Non-pigmented ciliary epithelial cell (primary cell): ENCODE data around the gene FCRL1.

Experiments
- DNase-seq: peaks from one replicate; pipeline ENCODE4 v3.0.0-alpha.2; 2010; ENCODE audit warnings: low read depth

FCRL1 gene

DNA sequence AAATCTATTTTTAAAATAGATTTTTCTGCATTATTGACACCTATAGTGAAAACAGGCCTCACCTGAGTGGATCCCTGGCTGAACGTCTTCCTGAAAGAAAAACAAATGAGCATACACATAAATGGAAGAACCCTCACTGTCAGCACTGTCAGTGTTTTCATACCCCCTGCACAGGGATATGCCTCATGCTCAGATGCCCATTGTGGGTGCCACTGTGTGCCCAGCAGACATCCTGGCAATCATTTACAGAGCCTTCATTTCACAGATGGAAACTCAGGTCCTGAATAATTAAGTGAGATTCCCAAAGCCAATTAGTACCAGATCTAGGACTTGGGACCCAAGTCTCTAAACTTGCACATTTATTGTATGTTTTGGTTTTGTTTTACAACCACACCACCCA is 19.9 kb downstream of the FCRL1 start:
- DNase-seq = no peak

DNA sequence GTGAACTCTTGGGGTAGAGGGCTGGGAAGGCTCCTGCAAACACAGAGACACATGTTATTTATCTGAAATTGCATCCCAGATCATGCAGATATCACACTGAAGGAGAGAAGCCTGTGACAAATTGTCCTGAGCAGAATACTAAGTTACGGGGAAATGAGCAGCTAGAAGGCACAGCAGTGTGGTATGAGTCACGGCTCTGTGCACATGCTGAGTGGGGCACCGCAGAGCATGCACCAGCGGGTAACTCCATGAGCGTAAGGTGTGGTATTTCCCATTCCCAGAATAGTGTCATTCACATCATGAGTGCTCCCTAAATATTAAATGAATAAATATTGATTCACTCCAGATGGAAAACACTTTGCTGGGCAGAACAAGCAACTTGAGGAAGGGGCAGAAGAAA is 21.7 kb downstream of the FCRL1 start:
- no peak for DNase-seq

DNA sequence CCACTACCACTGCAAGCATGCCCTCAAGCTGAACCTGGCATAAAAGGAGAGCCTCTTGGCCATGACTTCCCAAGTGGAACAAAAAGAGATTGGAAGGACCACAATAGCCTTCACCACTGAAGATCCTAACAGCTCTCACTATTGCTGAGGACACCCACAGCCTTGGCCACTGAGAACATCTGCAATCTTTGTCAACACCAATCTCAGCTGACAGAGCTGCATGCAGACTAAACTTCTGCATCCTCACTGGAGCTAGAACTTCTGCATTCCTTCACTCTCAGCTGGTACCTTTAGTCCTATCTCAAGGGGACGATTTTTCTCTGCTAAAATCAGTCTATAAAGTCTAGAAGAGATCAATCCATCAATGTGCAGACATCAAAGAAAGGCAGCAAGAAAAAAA is 34.7 kb downstream of the FCRL1 start:
- DNase-seq = no peak

DNA sequence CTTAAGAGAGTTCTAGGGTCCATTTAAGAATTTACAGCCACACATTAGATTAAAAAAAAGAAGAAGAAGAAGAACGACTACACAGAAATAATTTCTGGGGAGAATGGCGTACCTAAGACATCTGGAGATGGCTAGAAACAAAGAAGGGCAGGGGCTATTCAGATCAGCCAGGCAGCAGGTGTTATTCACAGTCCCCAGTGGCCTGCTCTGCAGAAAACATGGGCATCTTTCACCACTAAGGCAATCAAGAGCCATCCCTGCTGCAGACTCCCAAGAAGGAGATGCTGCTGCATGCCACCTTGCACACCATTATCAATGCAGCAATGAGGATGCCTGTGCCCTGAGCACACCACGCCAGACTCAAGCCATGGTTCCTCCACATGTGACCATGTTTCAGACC is 35.1 kb downstream of the FCRL1 start:
- DNase-seq = no peak

DNA sequence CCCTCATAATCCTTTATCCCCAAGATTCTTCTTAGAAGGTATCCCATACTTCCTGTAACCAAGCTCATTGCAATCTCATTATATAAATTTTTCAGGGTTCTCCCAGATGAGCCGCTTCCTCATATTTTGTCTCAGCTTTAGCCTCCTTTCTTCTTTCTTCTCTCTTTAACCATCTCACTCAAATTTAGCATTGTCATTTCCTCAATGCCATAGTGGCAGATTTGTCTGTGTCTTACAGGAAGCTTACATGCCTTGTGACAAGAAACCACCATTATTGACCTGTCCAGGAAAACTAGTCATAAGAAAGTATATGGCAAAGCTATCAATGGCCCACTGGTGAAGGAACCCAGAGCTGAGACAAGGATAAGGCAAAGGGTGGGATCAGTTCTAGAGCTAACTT is 37.0 kb downstream of the FCRL1 start:
- no peak for DNase-seq

DNA sequence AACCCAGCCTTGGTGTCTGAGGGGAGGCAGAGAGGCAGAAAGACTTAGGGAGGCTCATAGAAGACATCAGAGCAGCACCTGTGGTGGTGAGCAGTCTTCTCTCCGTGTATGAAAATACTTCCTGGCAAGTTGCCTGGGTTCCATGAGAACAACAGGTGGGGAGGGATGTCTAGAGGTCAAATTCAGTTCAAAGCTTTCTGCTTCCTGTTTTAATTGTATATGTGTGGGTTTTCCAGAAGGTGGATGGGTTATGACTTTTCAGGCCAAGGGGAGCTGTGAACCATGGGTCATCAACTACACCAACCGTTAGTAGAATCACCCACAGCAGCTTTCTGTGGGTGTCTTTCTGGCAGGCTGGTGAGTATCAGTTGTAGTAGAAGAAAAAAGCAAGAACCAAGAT is 38.9 kb downstream of the FCRL1 start:
- DNase-seq = no peak

DNA sequence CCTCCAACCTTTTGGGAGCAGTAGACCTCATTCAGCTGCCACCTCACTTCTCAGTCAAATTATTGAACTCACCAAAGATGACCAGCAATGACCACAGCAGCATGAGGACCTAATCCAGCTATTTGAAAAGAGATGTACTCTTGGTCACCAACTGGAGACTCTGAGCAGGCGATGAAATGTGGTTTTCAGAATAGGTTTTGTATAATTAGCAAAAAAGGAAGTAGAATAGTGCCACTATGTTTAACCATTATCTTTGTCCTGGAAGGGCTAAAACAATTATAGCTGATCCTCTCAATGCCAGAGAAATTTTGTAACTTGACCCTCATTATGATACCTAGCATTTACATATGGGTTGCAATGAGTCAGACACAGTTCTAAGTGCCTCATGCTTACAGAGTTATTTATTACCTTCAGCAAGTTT is 42.9 kb downstream of the FCRL1 start, which contains the start of gene FCRL2:
FCRL2 (minus strand) TSS at position 162 of the 421 bp plus-strand sequence; CDS start at position 103, 59 bp downstream.
- no peak for DNase-seq

DNA sequence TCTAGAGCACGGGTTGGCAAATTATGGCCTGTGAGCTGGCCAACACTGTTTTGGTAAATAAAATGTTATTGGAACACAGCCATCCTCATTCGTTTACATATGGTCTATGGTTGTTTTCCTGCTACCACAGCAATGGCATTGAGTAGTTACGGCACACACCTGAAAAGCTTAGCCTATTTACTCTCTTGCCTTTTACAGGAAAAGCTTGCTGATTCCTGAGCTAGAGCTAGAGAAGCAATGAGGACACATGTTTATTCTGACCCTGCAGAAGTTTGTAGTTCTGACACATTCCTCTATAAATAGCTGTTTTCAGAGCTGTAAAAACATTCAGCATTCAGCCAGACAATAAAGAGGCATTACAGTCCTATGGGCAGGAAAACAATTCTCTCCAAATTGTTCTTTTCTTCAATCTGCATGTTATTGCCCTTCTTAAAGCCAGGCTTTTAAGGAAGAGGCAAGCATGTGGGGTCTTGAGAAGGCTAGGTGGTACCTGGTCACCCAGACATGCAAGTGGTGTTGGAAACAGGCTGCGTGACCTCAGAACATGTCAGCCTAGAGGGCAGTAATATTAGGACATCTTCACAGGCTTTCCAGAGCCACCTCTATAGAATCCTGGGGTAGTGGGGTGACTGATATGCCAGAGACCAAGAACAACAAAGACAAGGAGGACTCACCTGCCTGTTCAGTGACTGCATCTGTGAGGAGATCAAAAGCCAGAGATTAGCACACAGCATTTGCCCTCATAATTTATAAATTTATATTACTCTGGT is 44.6 kb downstream of the FCRL1 start:
- no peak for DNase-seq

DNA sequence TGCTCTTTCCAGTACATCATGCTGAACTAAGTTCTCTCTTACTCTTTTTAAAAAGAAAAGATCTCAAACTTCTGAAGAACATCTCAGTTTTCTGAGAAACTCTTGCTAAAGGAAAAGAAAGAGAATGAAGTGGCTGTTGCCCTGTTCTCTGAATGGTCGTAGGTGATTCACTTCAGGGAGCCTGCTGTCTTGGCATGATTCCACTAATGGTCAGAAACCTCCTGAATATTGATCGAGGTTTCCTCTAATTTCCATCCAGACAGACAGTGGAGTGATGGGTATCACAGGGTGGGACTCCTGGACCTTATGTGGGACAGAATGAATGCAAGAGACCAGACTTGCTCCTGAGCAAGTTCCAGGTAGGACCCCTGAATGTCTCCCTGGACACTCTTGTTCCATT is 45.5 kb downstream of the FCRL1 start:
- no peak for DNase-seq

DNA sequence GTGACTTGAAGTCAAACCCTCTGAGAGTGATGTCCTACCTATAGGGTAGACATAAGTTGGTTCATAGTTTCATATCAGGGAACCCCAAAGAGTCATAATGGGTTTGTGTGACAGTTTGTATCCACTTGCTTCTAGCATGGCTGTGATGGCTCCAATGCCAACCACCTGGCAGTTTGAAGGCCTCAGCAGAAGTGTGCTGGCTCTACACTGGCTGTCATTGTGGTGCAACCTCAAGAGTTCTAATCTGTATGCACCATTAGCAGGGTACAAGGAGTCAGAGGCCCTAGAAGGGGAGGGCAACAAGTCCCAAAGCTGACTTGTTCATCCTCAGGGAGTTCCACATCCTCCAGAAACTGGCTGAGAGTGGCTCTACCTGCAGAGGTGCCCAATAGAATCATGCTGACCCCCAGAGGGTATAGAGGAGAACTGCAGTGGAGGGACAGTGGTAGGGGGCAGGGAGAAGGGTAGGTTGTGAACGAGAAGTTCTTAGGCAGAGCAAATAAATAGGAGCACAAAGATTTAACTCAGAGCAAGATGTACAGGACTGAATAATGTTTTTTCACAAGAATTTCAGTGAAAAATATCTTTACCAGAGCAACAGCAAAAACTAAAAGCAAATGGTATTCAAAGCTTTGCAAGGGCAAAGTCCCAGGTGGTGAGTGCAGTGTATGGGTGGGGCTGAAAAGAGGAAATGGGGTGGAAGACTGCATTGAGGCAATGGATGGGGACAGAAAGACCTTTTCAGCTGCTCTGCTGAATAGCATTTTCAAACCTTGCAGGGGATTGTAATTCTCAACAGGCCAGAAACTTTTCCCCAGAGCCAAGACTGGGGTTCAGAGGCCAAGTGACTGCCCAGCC is 46.2 kb downstream of the FCRL1 start:
- DNase-seq = no peak

DNA sequence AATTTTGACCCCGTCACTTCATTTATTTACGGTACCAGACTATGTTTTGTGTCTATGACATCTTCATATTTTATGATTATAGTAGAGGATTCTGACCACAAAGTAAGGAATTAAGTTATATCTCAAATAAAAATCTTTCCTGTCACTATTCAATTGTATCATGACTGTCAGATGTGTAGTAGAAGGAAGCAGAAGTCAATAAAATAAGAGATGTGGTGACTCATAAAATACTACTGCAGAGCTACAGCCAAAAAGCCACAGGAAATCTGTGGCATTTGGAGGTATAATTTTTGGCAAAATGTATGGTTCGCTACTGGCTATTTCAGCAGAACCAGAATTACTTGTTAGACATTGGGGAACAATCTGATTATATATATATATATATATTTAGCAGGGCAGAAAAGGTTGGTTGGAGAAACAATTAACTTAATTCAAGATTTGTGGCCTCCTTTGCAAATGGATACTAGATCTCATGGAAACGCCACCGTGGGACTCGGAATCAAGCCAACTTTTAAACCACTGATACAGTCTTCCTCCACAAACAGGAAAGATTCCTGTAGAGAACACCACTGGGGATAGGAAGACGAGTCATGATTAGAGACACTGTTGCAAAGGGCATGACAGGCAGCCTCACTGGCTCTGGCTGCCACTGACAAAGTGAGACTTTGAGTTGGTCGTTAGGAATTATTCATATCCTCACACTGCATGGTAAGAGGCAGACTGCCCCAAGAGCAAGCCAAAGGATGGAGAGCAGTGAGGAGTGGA is 48.1 kb downstream of the FCRL1 start:
- DNase-seq = no peak

DNA sequence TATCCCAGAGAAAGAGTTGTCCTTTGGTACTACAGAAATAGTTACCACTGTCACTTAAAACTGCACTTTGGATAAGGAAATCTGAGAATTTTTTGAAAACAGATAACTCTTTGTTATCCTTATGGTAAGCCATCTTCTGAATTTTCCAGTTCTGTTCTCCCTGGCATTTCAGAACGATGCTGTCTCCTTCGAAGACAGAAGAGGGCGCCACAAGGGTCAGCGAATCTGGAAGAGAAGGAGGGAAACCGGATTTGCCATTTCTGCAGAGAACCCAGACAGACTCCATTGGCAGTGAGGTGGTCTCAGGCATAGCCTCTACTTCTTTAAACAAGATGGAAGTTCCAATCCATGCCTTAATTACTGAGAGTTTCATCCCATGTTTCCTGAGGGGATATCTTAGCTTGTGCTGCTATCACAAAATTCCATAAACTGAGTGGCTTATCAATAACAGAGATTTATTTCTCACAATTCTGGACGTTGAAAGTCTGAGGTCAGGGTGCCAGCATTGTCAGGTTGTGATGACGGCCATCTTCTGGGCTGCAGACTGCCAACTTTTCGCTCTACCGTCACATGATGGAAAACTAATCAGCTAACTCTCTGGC is 49.4 kb downstream of the FCRL1 start:
- DNase-seq = no peak

DNA sequence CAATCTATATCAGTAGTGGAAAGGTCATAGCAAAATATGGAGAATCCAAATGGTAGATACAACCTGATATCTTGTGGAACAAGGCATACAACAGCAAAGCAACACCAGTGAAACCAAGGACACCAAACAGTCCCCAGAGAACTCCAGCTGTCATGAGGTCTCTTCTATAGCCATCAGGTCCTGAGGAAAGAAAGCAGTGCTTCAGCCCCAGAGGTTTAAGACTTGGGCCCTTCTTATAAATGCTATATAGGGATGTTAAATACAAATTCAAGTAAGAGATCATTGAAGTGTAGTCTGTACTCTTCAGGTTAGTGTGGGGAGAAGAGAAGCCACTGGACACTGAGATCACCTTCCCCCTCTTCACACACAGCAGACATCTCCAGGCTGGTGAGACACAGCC is 53.1 kb downstream of the FCRL1 start:
- DNase-seq = no peak

DNA sequence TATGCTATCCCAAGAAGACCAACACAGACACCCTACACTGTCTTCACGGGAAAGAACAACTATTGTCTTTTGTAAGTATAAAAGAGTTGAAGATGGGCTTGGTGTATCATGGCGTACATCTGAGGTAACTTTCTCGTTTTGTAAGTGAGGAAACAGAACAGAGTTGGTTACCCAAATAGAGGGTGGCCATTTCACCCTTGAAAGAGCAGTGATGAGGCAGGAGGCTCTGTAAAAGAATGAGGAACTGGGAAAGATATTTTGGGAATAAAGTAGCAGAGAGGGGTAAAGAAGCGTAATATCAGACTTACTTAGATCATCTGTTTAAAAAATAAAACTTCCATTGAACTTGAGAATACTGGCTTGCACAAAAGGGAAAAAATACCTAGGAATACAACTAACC is 61.9 kb downstream of the FCRL1 start:
- no peak for DNase-seq

DNA sequence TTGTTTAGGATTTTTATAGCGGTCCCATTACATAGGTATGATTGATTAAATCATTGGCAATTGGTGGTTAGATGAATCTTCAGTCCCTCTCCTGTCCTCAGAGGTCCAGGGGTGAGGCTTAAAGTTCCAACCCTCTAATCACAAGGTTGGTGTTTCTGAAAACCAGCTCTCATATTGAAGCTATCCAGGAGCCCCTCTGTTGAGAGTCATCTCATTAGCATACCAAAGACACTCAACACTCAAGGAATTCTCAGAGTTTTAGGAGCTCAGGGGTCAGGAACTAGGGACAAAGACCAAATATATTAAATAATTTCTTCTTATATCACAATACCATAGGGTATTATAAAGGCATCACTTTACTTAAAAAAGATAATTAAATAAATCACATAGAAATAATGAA is 66.3 kb downstream of the FCRL1 start:
- DNase-seq = no peak

DNA sequence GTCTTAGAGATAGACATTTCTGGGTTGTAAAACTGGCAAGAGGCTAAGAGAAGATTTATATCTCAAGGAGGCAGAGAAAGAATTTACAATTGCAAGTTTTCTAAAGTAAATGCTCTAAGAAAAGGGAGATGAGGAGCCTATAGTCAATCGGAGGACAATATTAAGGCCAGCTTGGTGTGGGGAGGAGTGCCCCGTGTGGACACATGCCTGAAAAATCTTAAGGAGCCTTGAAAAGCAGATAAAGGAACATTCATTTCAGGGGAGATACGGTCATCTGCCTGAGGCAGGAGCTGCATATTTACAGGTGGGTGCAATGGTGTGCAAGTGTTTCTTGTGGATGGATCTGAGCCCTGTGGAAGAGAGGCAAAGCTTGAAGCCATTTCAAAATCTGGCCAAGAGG is 68.6 kb downstream of the FCRL1 start:
- DNase-seq = no peak

DNA sequence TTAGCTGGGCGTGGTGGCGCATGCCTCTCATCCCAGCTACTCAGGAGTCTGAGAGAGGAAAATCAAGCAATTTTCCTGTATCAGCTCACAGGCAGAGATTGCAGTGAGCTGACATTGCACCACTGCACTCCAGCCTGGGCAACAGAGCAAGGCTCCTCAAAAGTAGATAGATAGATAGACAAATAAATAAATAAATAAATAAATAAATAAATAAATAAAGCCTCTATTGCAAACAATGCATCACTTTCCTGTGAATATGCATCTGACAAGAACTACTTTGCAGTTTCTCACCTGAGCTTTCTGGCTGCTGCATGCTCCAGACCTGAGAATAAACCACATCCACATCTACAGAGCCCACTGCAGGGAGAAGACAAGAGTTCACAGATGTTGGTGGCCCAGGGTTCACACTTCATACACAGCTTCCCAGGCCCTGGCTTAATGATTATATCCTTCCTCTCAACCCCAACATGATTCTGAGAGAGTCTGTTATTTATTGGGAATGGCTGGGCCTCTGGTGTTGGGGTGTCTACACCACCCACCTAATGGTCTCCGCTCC is 71.6 kb downstream of the FCRL1 start:
- no peak for DNase-seq
